H1 (cell line): ENCODE measurements around the gene PHC2. TPM values are rescaled to one million over a fixed set of nuclear protein-coding genes. Genes with fewer than 3 reads are reported as not detected.

Source experiments
- CTCF ChIA-PET: fragments of 300-600 bp; sonication (Branson Sonifier 250); formaldehyde crosslinking; loops from one replicate; lab custom pipeline; 2021; ENCODE audit not compliant: partially characterized antibody; lab: Charles Lee
- POLR2A ChIA-PET: fragments of 300-600 bp; sonication (Branson Sonifier 250); formaldehyde crosslinking; loops from one replicate; lab custom pipeline; 2021; ENCODE audit warnings: inconsistent platforms; ENCODE audit not compliant: partially characterized antibody; lab: Charles Lee
- DNase-seq, 2 experiments: peaks; one replicate each; pipeline versions ENCODE4 v3.0.0 to v3.0.0-alpha.2; 2010 to 2022; ENCODE audit warnings: low spot score in 2 of 2, low read depth in 1 of 2, mixed read lengths in 1 of 2
- FAIRE-seq: peaks from 2 replicates; lab custom pipeline; 2011; peaks lifted over from hg19 to GRCh38; lab: Jason Lieb, UNC
- H2AFZ ChIP-seq: 2 replicates; pipeline ENCODE4 v1.8.1; 2012; ENCODE audit warnings: low read length, inconsistent platforms
- H2AK5ac ChIP-seq: 2 replicates; pipeline ENCODE4 v1.6.1; 2013; ENCODE audit warnings: low read depth, low read length
- H2BK120ac ChIP-seq: replicated peaks from 2 replicates; pipeline ENCODE3; 2013; ENCODE audit warnings: low read depth, low read length, inconsistent platforms
- H2BK12ac ChIP-seq: 2 replicates; pipeline ENCODE4 v1.6.1; 2013; ENCODE audit warnings: low read depth, low read length
- H2BK15ac ChIP-seq: 2 replicates; pipeline ENCODE4 v1.6.1; 2013; ENCODE audit warnings: low read length
- H2BK20ac ChIP-seq: 2 replicates; pipeline ENCODE4 v1.6.1; 2013; ENCODE audit warnings: low read length
- H2BK5ac ChIP-seq: 2 replicates; pipeline ENCODE4 v1.6.1; 2013; ENCODE audit warnings: low read depth, low read length
- H3K14ac ChIP-seq: 2 replicates; pipeline ENCODE4 v1.6.1; 2013; ENCODE audit warnings: inconsistent platforms; ENCODE audit not compliant: insufficient read length
- H3K18ac ChIP-seq: 2 replicates; pipeline ENCODE4 v1.6.1; 2013; ENCODE audit warnings: low read length; ENCODE audit errors: extremely low read depth
- H3K23ac ChIP-seq: 2 replicates; pipeline ENCODE4 v1.6.1; 2013; ENCODE audit warnings: inconsistent platforms; ENCODE audit not compliant: insufficient read length
- H3K23me2 ChIP-seq: 2 replicates; pipeline ENCODE4 v1.6.1; 2013; ENCODE audit warnings: low read depth, low read length
- H3K27ac ChIP-seq: 2 replicates; pipeline ENCODE4 v1.6.1; 2011; ENCODE audit warnings: low read depth, low read length, inconsistent platforms
- H3K27me3 ChIP-seq, 4 experiments: replicated peaks in 1 of 4; 1 replicate in 1 of 4; 2 replicates in 3 of 4; pipeline versions ENCODE4 v1.6.1 to v1.8.1; 2011 to 2013; ENCODE audit warnings: low read length in 3 of 4, mild to moderate bottlenecking in 3 of 4, inconsistent platforms in 2 of 4, mixed read lengths in 2 of 4, moderate library complexity in 1 of 4; ENCODE audit not compliant: control insufficient read depth in 3 of 4, insufficient read depth in 3 of 4; ENCODE audit errors: extremely low read depth in 1 of 4
- H3K36me3 ChIP-seq, 4 experiments: 2 replicates each; pipeline versions ENCODE4 v1.6.1 to v1.8.1; 2011 to 2013; ENCODE audit warnings: mild to moderate bottlenecking in 4 of 4, low read length in 3 of 4, moderate library complexity in 2 of 4, control low read depth in 1 of 4, inconsistent platforms in 1 of 4; ENCODE audit not compliant: insufficient read depth in 4 of 4, control insufficient read depth in 2 of 4
- H3K4ac ChIP-seq: replicated peaks from 2 replicates; pipeline ENCODE3; 2013; ENCODE audit warnings: low read length, low read depth, mixed read lengths, inconsistent platforms; ENCODE audit not compliant: insufficient read length
- H3K4me1 ChIP-seq, 4 experiments: replicated peaks in 1 of 4; 1 replicate in 1 of 4; 2 replicates in 3 of 4; pipeline versions ENCODE4 v1.6.1 to v1.8.1; 2011 to 2013; ENCODE audit warnings: low read length in 3 of 4, inconsistent platforms in 2 of 4, mixed read lengths in 1 of 4; ENCODE audit not compliant: insufficient read depth in 4 of 4, control insufficient read depth in 3 of 4
- H3K4me2 ChIP-seq, 2 experiments: 2 replicates each; pipeline versions ENCODE4 v1.6.1 to v1.8.1; 2011 to 2013; ENCODE audit warnings: low read depth in 2 of 2, low read length in 2 of 2, control low read depth in 1 of 2, inconsistent platforms in 1 of 2, mild to moderate bottlenecking in 1 of 2; ENCODE audit not compliant: insufficient read depth in 1 of 2
- H3K4me3 ChIP-seq, 4 experiments: fragments of 200-600, 300-600 bp in 1 of 4; sonication (generic), shearing (Covaris generic), sonication (Bioruptor Twin) in 1 of 4; 2 replicates each; pipeline versions ENCODE4 v1.5.1 to v1.8.1; 2011 to 2016; ENCODE audit warnings: low read length in 4 of 4, low read depth in 3 of 4, control low read depth in 2 of 4, inconsistent platforms in 2 of 4, mild to moderate bottlenecking in 2 of 4, mixed read lengths in 1 of 4, moderate library complexity in 1 of 4; ENCODE audit not compliant: insufficient read depth in 2 of 4; ENCODE audit errors: extremely low read depth in 1 of 4
- H3K56ac ChIP-seq: replicated peaks from 2 replicates; pipeline ENCODE3; 2013; ENCODE audit warnings: low read depth, mild to moderate bottlenecking, mixed read lengths, low read length, inconsistent platforms; ENCODE audit not compliant: insufficient read length
- H3K79me1 ChIP-seq: 2 replicates; pipeline ENCODE4 v1.6.1; 2013; ENCODE audit warnings: low read depth, low read length, control low read depth
- H3K79me2 ChIP-seq, 2 experiments: 2 replicates each; pipeline versions ENCODE4 v1.6.1 to v1.8.1; 2012 to 2013; ENCODE audit warnings: low read length in 2 of 2, mild to moderate bottlenecking in 2 of 2, inconsistent platforms in 1 of 2; ENCODE audit not compliant: insufficient read depth in 2 of 2, control insufficient read depth in 1 of 2
- H3K9ac ChIP-seq, 4 experiments: replicated peaks in 1 of 4; 1 replicate in 1 of 4; 2 replicates in 3 of 4; pipeline versions ENCODE4 v1.6.1 to v1.8.1; 2011 to 2013; ENCODE audit warnings: low read depth in 3 of 4, low read length in 3 of 4, control low read depth in 2 of 4, mild to moderate bottlenecking in 2 of 4, moderate library complexity in 2 of 4, inconsistent platforms in 1 of 4; ENCODE audit errors: extremely low read depth in 1 of 4
- H3K9me3 ChIP-seq, 2 experiments: 2 replicates each; pipeline versions ENCODE4 v1.6.1 to v1.8.1; 2012 to 2013; ENCODE audit warnings: mild to moderate bottlenecking in 2 of 2, moderate library complexity in 2 of 2, control low read depth in 1 of 2, inconsistent platforms in 1 of 2, low read depth in 1 of 2, low read length in 1 of 2, mixed read lengths in 1 of 2; ENCODE audit not compliant: insufficient read depth in 2 of 2
- H4K20me1 ChIP-seq, 2 experiments: replicated peaks in 1 of 2; 2 replicates each; pipeline versions ENCODE3 to v1.8.1; 2011 to 2013; ENCODE audit warnings: inconsistent platforms in 2 of 2, low read length in 2 of 2, mild to moderate bottlenecking in 1 of 2; ENCODE audit not compliant: insufficient read depth in 2 of 2, control insufficient read depth in 1 of 2
- H4K5ac ChIP-seq: 2 replicates; pipeline ENCODE4 v1.6.1; 2013; ENCODE audit warnings: low read length, low read depth, mixed read lengths, inconsistent platforms; ENCODE audit not compliant: insufficient read length
- H4K8ac ChIP-seq: 2 replicates; pipeline ENCODE4 v1.8.0; 2013; ENCODE audit warnings: mild to moderate bottlenecking, moderate library complexity, low read length, inconsistent platforms; ENCODE audit not compliant: insufficient read depth; ENCODE audit errors: extremely low read depth
- H4K91ac ChIP-seq: replicated peaks from 2 replicates; pipeline ENCODE3; 2013; ENCODE audit warnings: low read length, mixed read lengths, inconsistent platforms; ENCODE audit not compliant: insufficient read length
- BACH1 ChIP-seq: IDR thresholded peaks from 2 replicates; pipeline ENCODE4 v1.6.1; 2012; ENCODE audit warnings: low read length, improper control_type of control experiment
- EGR1 ChIP-seq: IDR thresholded peaks from 2 replicates; pipeline ENCODE4 v1.6.1; 2011; ENCODE audit warnings: low read depth, low read length, borderline replicate concordance
- HDAC2 ChIP-seq, 2 experiments: fragments of 300-600 bp in 1 of 2; sonication (generic) in 1 of 2; IDR thresholded peaks; 2 replicates each; pipeline ENCODE4 v1.6.1; 2011 to 2012; ENCODE audit warnings: low read depth in 2 of 2, low read length in 2 of 2, mild to moderate bottlenecking in 2 of 2, moderate library complexity in 2 of 2, borderline replicate concordance in 1 of 2, inconsistent platforms in 1 of 2
- KDM1A ChIP-seq: fragments of 200-600, 300-600 bp; sonication (generic); IDR thresholded peaks from 2 replicates; pipeline ENCODE4 v1.7.1; 2016; ENCODE audit warnings: mild to moderate bottlenecking, low read length, borderline replicate concordance
- NANOG ChIP-seq: IDR thresholded peaks from 2 replicates; pipeline ENCODE4 v1.6.1; 2011; ENCODE audit warnings: low read length, low read depth, mild to moderate bottlenecking, inconsistent platforms; ENCODE audit not compliant: insufficient read depth, poor library complexity, severe bottlenecking
- NRF1 ChIP-seq: IDR thresholded peaks from 2 replicates; pipeline ENCODE4 v1.6.1; 2011; ENCODE audit warnings: mild to moderate bottlenecking, low read depth, low read length, improper control_type of control experiment
- RFX5 ChIP-seq: IDR thresholded peaks from 2 replicates; pipeline ENCODE4 v1.6.1; 2011; ENCODE audit warnings: low read depth, low read length, improper control_type of control experiment, borderline replicate concordance
- SAP30 ChIP-seq: fragments of 300-600 bp; sonication (generic); IDR thresholded peaks from 2 replicates; pipeline ENCODE4 v1.7.1; 2012; ENCODE audit warnings: low read length, moderate library complexity, mild to moderate bottlenecking, inconsistent platforms; ENCODE audit not compliant: insufficient read depth, insufficient replicate concordance
- SP2 ChIP-seq: IDR thresholded peaks from 2 replicates; pipeline ENCODE4 v1.6.1; 2012; ENCODE audit warnings: mild to moderate bottlenecking, low read length, inconsistent platforms
- SUZ12 ChIP-seq: fragments of 200-600 bp; sonication (generic); IDR thresholded peaks from 2 replicates; pipeline ENCODE4 v1.6.1; 2012; ENCODE audit warnings: mild to moderate bottlenecking, inconsistent platforms, low read length, moderate library complexity, mixed read lengths
- TAF7 ChIP-seq: optimal IDR thresholded peaks from 2 replicates; pipeline ENCODE3; 2011; ENCODE audit warnings: low read depth, mild to moderate bottlenecking, inconsistent platforms, low read length, moderate library complexity, borderline replicate concordance
- TEAD4 ChIP-seq: IDR thresholded peaks from 2 replicates; pipeline ENCODE4 v1.6.1; 2012; ENCODE audit warnings: low read depth, low read length, inconsistent platforms, mixed read lengths
- WGBS, 2 experiments: shearing (Covaris generic) in 1 of 2; methylation state at CpG; one replicate each; pipeline versions ENCODE4 v1.1.6 to v1.1.7; 2013 to 2015; ENCODE audit warnings: low lambda C conversion rate in 2 of 2, mixed read lengths in 2 of 2, inconsistent platforms in 1 of 2, low coverage in 1 of 2, missing lambda C conversion rate in 1 of 2; ENCODE audit not compliant: insufficient replicate concordance in 2 of 2, insufficient coverage in 1 of 2, insufficient read length in 1 of 2; ENCODE audit errors: extremely low coverage in 1 of 2, missing lambda C conversion rate in 1 of 2; 5-methylcytosine and 5-hydroxymethylcytosine counted together
- polyA plus RNA-seq, 7 experiments: library from polyadenylated mRNA; depleted of rRNA in 3 of 7; stranded (reverse) in 5 of 7; unstranded in 2 of 7; fragments of >200 nt in 5 of 7; fragments of 200-250 nt in 2 of 7; gene quantifications; 1 replicate in 5 of 7; 2 replicates in 1 of 7; 4 replicates in 1 of 7; pipeline versions ENCODE4 v1.2.1 to v1.2.3, GENCODE V29; 2011 to 2013; ENCODE audit warnings: missing spikeins in 2 of 7, mixed read lengths in 2 of 7
- total RNA-seq: library from RNA; stranded (reverse); fragmentation: NEBNext Ultra II Directional; extraction: Animal tissue kit (Norgen Biotek cat#: 25700); gene quantifications from 2 replicates; pipeline ENCODE4 v1.2.1, GENCODE V29; 2021
- TF ChIP-seq, protein P1 (sequence below): IDR thresholded peaks from 2 replicates; pipeline ENCODE4 v1.6.1; 2011; ENCODE audit warnings: low read length, improper control_type of control experiment

Gene PHC2
- total and polyA plus RNA-seq, 2 of the 8 experiments (the other 6 are each of a cell fraction or from before 2014, with no cell fraction given), result 5.6 to 14.2 TPM

DNA sequence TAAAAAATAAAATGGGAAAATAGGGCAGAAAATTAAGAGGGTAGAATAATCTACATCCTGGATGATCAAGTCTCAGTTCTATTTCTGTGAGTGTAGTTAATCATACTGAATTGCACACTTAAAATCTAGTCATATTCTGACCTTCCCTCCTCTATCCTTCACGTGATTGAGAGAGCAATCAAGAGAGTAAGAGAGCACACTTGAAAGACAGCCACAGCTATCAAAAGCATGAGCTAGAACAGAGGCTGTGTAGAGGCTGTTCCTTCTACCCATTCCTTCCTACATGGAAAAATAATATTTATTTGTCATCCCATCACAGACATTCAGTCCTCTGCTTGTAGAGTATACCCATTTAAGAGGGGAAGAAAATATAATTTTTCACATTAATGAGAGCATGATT, 52.4 kb downstream of the PHC2 start:
- Histone ChIP-seq H2AK5ac (no peak overlapping the region), H3K4ac (no peak overlapping the region), H4K20me1 (no peaks in the 10 kb centered on the region), H3K23ac (no peak overlapping the region), H2BK15ac (no peak overlapping the region), H4K5ac (no peak overlapping the region), H2BK12ac (no peak overlapping the region), H3K18ac (no peak overlapping the region), H2BK20ac (no peak overlapping the region), H3K4me3 (no peak overlapping the region), H3K56ac (no peak overlapping the region), H3K14ac (no peak overlapping the region), H3K27me3 (no peaks in the 10 kb centered on the region; a peak in 2 of 7 replicates), H4K8ac (no peak overlapping the region), H3K23me2 (no peaks in the 10 kb centered on the region), H3K9ac (no peak overlapping the region), H4K91ac (no peak overlapping the region), H3K9me3 (no peaks in the 10 kb centered on the region), H3K79me2 (no peaks in the 10 kb centered on the region), H3K36me3 (no peaks in the 10 kb centered on the region), H2AFZ (no peak overlapping the region), H3K27ac (no peak overlapping the region), H3K4me1 (peaks cover 0 to 7% (median under 1%) of the 10 kb centered on the region in 4 experiments; a peak in 3 of 7 replicates), H3K79me1 (no peaks in the 10 kb centered on the region), H2BK120ac (no peak overlapping the region), H3K4me2 (no peak overlapping the region), H2BK5ac (no peak overlapping the region)
- no peak for DNase-seq
- CTCF ChIA-PET, result interaction anchor here (0.6 to 1.4 kb wide), 2 partner anchors 12 to 92 kb away, joined by 5 read pairs; no protein-coding TSS in a partner anchor
- POLR2A ChIA-PET, result no interaction called here
- FAIRE-seq, result no peak
- 68% methylated on average over 1 of the region's 1 CpG; no CpG with 5 or more reads in 1 of the 2 experiments for WGBS, 2 experiments
- no peak for TF ChIP-seq EGR1
- no peak for TF ChIP-seq HDAC2 (IDR thresholded peaks at IDR 0.05; ENCODE audit: borderline replicate concordance in 1 of 2, low read depth in 2 of 2, low read length in 2 of 2)
- TF ChIP-seq NANOG, result no peak
- TF ChIP-seq, protein P1, sequence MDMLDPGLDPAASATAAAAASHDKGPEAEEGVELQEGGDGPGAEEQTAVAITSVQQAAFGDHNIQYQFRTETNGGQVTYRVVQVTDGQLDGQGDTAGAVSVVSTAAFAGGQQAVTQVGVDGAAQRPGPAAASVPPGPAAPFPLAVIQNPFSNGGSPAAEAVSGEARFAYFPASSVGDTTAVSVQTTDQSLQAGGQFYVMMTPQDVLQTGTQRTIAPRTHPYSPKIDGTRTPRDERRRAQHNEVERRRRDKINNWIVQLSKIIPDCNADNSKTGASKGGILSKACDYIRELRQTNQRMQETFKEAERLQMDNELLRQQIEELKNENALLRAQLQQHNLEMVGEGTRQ, result no peak
- TF ChIP-seq TEAD4, result no peak
- no peak for TF ChIP-seq RFX5
- TF ChIP-seq SUZ12, result no peak
- TF ChIP-seq TAF7, result no peak
- TF ChIP-seq KDM1A, result no peak
- no peak for TF ChIP-seq BACH1
- TF ChIP-seq SAP30, result no peak
- TF ChIP-seq SP2, result no peak
- TF ChIP-seq NRF1, result no peak
